Lower lobe of right lung (tissue), 2 donors: ENCODE results near the gene RMC1. TPM values are rescaled to one million over a fixed set of nuclear protein-coding genes. Genes with fewer than 3 reads are reported as not detected.

Experiments used
- ATAC-seq, 2 donors: fragments of 200-7000 bp; cut with Tn5 transposase; one replicate each; pipeline ENCODE4 v1.9.1; 2020 to 2022; ENCODE audit warnings: mild to moderate bottlenecking in 2 of 2, moderate library complexity in 2 of 2
- DNase-seq: peaks from one replicate; pipeline ENCODE4 v3.0.0-alpha.2; 2020
- H3K27ac ChIP-seq: fragments of 200-600 bp; one replicate; pipeline ENCODE4 v1.8.0; 2022
- H3K27me3 ChIP-seq: fragments of 200-600 bp; one replicate; pipeline ENCODE4 v1.8.0; 2022; ENCODE audit warnings: low read depth
- H3K36me3 ChIP-seq: fragments of 200-600 bp; one replicate; pipeline ENCODE4 v1.8.0; 2022; ENCODE audit warnings: mild to moderate bottlenecking
- H3K4me1 ChIP-seq: fragments of 200-600 bp; one replicate; pipeline ENCODE4 v1.8.0; 2022
- H3K4me3 ChIP-seq: fragments of 200-600 bp; one replicate; pipeline ENCODE4 v1.8.0; 2022; ENCODE audit warnings: mild to moderate bottlenecking
- H3K9me3 ChIP-seq: fragments of 200-600 bp; one replicate; pipeline ENCODE4 v1.8.0; 2022
- intact Hi-C: fragments of 100-400 bp; cut with DNase I; formaldehyde crosslinking; loops from one replicate; pipeline ENCODE4 v1.11.0; 2022
- total RNA-seq: library from RNA; stranded (reverse); fragmentation: NEBNext Ultra II Directional; extraction: Animal tissue kit (Norgen Biotek cat#: 25700); gene quantifications from one replicate; pipeline ENCODE4 v1.2.1, GENCODE V29; 2021
- TF ChIP-seq, protein P1 (sequence below): fragments of 200-600 bp; IDR thresholded peaks from one replicate; pipeline ENCODE4 v1.8.0; 2022; ENCODE audit warnings: antibody characterized with exemption, mild to moderate bottlenecking
- donor health status: DM: no; HTN: yes; CAD: no; lungs with severe emphysema.

Gene RMC1
- total RNA-seq, 1 donor from 2014 or later: 34.2 TPM

DNA sequence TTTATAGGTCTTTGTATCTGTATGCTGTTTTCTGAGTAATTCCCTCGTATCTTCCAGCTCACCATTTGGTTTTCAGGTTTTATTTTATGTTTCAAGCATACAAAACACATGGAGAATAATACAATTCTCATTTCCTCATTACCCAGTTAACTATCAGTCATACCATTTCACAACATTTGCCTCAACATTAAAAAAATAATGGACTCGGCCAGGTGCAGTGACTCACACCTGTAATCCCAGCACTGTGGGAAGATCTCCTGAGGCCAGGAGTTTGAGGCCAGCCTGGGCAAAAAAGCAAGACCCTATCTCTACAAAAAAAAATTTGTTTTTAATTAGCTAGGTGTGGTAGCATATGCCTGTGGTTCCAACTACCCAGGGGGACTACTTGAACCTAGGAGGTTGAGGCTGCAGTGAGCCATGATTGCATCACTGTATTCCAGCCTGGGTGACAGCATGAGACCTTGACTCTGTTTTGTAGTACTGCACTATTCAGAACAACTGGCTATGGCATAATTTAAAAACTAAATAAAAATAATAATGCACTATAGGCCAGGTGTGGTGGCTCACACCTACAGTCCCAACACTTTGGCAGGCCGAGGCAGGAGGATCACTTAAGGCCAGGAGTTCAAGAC lies 62.7 kb downstream of the RMC1 start:
- no peaks in the 10 kb centered on the region for H3K27me3 ChIP-seq
- intact Hi-C loops: no loop called here
- no peak for DNase-seq
- peaks cover 98% of the 10 kb centered on the region for H3K36me3 ChIP-seq
- H3K9me3 ChIP-seq: no peaks in the 10 kb centered on the region
- no peaks in the 10 kb centered on the region for H3K4me1 ChIP-seq
- H3K4me3 ChIP-seq: no peak overlapping the region
- TF ChIP-seq, protein P1, sequence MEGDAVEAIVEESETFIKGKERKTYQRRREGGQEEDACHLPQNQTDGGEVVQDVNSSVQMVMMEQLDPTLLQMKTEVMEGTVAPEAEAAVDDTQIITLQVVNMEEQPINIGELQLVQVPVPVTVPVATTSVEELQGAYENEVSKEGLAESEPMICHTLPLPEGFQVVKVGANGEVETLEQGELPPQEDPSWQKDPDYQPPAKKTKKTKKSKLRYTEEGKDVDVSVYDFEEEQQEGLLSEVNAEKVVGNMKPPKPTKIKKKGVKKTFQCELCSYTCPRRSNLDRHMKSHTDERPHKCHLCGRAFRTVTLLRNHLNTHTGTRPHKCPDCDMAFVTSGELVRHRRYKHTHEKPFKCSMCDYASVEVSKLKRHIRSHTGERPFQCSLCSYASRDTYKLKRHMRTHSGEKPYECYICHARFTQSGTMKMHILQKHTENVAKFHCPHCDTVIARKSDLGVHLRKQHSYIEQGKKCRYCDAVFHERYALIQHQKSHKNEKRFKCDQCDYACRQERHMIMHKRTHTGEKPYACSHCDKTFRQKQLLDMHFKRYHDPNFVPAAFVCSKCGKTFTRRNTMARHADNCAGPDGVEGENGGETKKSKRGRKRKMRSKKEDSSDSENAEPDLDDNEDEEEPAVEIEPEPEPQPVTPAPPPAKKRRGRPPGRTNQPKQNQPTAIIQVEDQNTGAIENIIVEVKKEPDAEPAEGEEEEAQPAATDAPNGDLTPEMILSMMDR: no peak
- no peak overlapping the region for H3K27ac ChIP-seq
- peak in 1 of 2 donors; percentile 33 for ATAC-seq

- Histone ChIP-seq H3K4me3 (no peak overlapping the region), H3K4me1 (peaks cover 2% of the 10 kb centered on the region), H3K9me3 (no peaks in the 10 kb centered on the region), H3K36me3 (peaks cover 99% of the 10 kb centered on the region), H3K27me3 (no peaks in the 10 kb centered on the region), H3K27ac (no peak overlapping the region)
- ATAC-seq: no peak
- intact Hi-C loops: no loop called here
- TF ChIP-seq, protein P1: no peak
- DNase-seq: no peak
These were observed 64.4 kb downstream of the RMC1 start for GRCh38 chr18:23567671-23568070.

- TF ChIP-seq, protein P1: no peak
- no peaks in the 10 kb centered on the region for H3K27me3 ChIP-seq
- peaks cover 10% of the 10 kb centered on the region for H3K4me1 ChIP-seq
- H3K4me3 ChIP-seq: no peak overlapping the region
- DNase-seq (no peak), ATAC-seq (no peak)
- intact Hi-C loops: no loop called here
- no peaks in the 10 kb centered on the region for H3K9me3 ChIP-seq
- no peak overlapping the region for H3K27ac ChIP-seq
- peaks cover 98% of the 10 kb centered on the region for H3K36me3 ChIP-seq
These were observed 65.2 kb downstream of the RMC1 start for GRCh38 chr18:23568281-23569138.

DNA sequence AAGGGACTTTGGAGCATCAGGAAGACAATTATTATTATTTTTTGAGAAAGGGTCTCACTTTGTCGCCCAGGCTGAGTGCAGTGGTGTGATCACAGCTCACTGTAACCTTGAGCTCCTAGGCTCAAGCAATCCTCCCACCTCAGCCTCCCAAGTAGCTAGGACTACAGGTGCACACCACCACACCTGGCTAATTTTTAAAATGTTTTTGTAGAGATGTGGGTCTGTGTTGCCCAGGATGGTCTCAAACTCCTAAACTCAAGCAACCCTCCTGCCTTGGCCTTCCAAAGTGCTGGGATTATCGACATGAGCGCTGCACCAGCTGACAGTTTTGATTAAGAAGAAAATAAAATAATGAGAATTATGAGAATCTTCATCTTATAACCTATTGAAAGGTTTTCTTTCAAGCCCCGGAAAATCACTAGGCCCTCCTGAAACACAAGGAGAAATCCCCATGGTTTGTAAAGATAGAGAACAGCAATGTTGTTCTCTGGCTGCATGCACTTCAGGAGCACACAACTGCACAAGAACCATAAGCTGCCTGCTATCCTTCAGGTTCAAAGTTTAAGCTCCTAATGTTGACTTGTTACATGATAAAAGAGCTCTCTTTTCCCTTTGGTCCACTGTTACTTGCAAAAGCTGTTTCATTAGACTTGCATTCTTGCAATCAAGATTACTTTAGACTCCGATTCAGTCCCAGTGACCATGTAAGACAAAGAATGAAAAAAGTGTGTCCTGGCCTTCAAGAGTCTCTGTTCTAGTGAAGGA lies 66.2 kb downstream of the RMC1 start:
- DNase-seq (no peak), ATAC-seq (no peak)
- TF ChIP-seq, protein P1: no peak
- Histone ChIP-seq H3K36me3 (peaks cover 89% of the 10 kb centered on the region), H3K4me1 (peaks cover 20% of the 10 kb centered on the region), H3K27me3 (no peaks in the 10 kb centered on the region), H3K9me3 (no peaks in the 10 kb centered on the region), H3K27ac (no peak overlapping the region), H3K4me3 (no peak overlapping the region)
- intact Hi-C loops: no loop called here

DNA sequence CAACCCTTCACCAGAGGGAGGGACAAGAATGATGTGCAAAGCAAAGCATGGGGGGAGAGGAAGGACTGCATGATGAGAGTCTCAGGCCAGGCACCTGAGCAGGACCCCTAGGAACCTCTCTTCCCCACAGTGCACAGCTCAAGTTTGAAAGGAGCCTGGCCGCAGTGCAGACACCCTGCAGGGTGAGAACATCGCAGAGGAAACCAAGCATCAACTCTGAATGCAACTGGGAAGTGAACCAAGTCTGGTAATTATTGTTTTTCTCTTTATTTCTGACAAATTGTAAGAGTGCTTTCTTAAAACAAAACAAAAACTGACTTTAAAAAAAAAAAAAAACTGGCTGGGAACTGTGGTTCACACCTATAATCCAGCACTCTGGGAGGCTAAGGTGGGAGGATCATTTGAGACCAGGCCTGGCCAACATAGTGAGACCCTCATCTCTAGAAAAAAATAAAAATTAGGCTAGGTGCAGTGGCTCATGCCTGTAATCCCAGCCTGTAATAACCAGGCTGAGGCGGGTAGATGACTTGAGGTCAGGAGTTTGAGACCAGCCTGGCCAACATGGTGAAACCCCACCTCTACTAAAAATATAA lies 67.7 kb downstream of the RMC1 start:
- no peak overlapping the region for H3K27ac ChIP-seq
- no peak overlapping the region for H3K4me3 ChIP-seq
- H3K27me3 ChIP-seq: no peaks in the 10 kb centered on the region
- TF ChIP-seq, protein P1: no peak
- peaks cover 32% of the 10 kb centered on the region for H3K4me1 ChIP-seq
- ATAC-seq (no peak), DNase-seq (no peak)
- intact Hi-C loops: no loop called here
- H3K36me3 ChIP-seq: peaks cover 82% of the 10 kb centered on the region
- H3K9me3 ChIP-seq: no peaks in the 10 kb centered on the region
